HEK293 (cell line): ENCODE data around the gene ABHD4.

Experiments
- CTCF ChIA-PET: fragments of 350-600 bp; formaldehyde crosslinking; extraction: SDS; loops from one replicate; lab custom pipeline; 2021; ENCODE audit warnings: antibody characterized with exemption; lab: Yijun Ruan, JAX
- POLR2A ChIA-PET: fragments of 300-600 bp; formaldehyde crosslinking; extraction: SDS; loops from one replicate; lab custom pipeline; 2020; ENCODE audit warnings: antibody characterized with exemption, inconsistent platforms; lab: Yijun Ruan, JAX
- H3K27ac ChIP-seq: fragments of 200-500 bp; sonication (Bioruptor generic); 2 replicates; pipeline ENCODE4 v1.5.1; 2014; ENCODE audit warnings: low read depth, low read length, control low read depth, inconsistent platforms; ENCODE audit errors: extremely low read depth
- H3K36me3 ChIP-seq, 2 experiments: fragments of 200-500 bp in 1 of 2; sonication (Bioruptor generic) in 1 of 2; 1 replicate in 1 of 2; 2 replicates in 1 of 2; pipeline ENCODE4 v1.5.1; 2014 to 2017; ENCODE audit warnings: inconsistent platforms in 2 of 2, low read length in 2 of 2; ENCODE audit not compliant: control insufficient read depth in 2 of 2, insufficient read depth in 1 of 2
- H3K4me1 ChIP-seq: fragments of 200-500 bp; sonication (Bioruptor generic); 2 replicates; pipeline ENCODE4 v1.5.1; 2014; ENCODE audit warnings: mild to moderate bottlenecking, low read length, inconsistent platforms; ENCODE audit not compliant: control insufficient read depth, insufficient read depth
- H3K4me3 ChIP-seq: 2 replicates; pipeline ENCODE4 v1.5.1; 2011; ENCODE audit warnings: low read depth, mild to moderate bottlenecking, control low read depth, low read length, moderate library complexity
- H3K9me3 ChIP-seq: fragments of 200-500 bp; sonication (Bioruptor generic); 2 replicates; pipeline ENCODE4 v1.5.1; 2014; ENCODE audit warnings: low read depth, low read length, inconsistent platforms; ENCODE audit not compliant: control insufficient read depth, insufficient read depth
- GLIS1 ChIP-seq: fragments of 450-650 bp; formaldehyde crosslinking; IDR thresholded peaks from 2 replicates; pipeline ENCODE4 v1.5.1; 2016; ENCODE audit warnings: missing biosample characterization, missing genetic modification characterization
- HOXA7 ChIP-seq: sonication (generic); formaldehyde crosslinking; IDR thresholded peaks from 2 replicates; pipeline ENCODE4 v1.8.1; 2022; ENCODE audit warnings: missing genetic modification reagents, borderline replicate concordance
- MEIS1 ChIP-seq: sonication (generic); formaldehyde crosslinking; IDR thresholded peaks from 2 replicates; pipeline ENCODE4 v1.8.1; 2022; ENCODE audit warnings: missing genetic modification reagents, mild to moderate bottlenecking, borderline replicate concordance
- REPIN1 ChIP-seq: fragments of 450-650 bp; formaldehyde crosslinking; IDR thresholded peaks from 2 replicates; pipeline ENCODE4 v1.5.1; 2017; ENCODE audit warnings: missing biosample characterization, missing genetic modification characterization, low read depth
- SCRT1 ChIP-seq: fragments of 450-650 bp; formaldehyde crosslinking; IDR thresholded peaks from 2 replicates; pipeline ENCODE4 v1.5.1; 2016; ENCODE audit warnings: missing biosample characterization, missing genetic modification characterization, borderline replicate concordance
- SCRT2 ChIP-seq: fragments of 450-650 bp; formaldehyde crosslinking; IDR thresholded peaks from 2 replicates; pipeline ENCODE4 v1.5.1; 2016; ENCODE audit warnings: missing biosample characterization, missing genetic modification characterization
- SP2 ChIP-seq: fragments of 450-650 bp; formaldehyde crosslinking; IDR thresholded peaks from 2 replicates; pipeline ENCODE4 v1.5.1; 2016; ENCODE audit warnings: missing biosample characterization, missing genetic modification characterization
- YY2 ChIP-seq: fragments of 450-650 bp; formaldehyde crosslinking; IDR thresholded peaks from 2 replicates; pipeline ENCODE4 v1.5.1; 2016; ENCODE audit warnings: missing biosample characterization, missing genetic modification characterization
- ZBTB21 ChIP-seq: fragments of 450-650 bp; formaldehyde crosslinking; IDR thresholded peaks from 2 replicates; pipeline ENCODE4 v1.5.1; 2017; ENCODE audit warnings: missing biosample characterization, missing genetic modification characterization
- ZEB2 ChIP-seq: fragments of 450-650 bp; formaldehyde crosslinking; IDR thresholded peaks from 2 replicates; pipeline ENCODE4 v1.5.1; 2016; ENCODE audit warnings: missing biosample characterization, missing genetic modification characterization
- ZFP3 ChIP-seq: fragments of 450-650 bp; formaldehyde crosslinking; IDR thresholded peaks from 2 replicates; pipeline ENCODE4 v1.5.1; 2016; ENCODE audit warnings: low read depth, missing biosample characterization, missing genetic modification characterization
- ZNF121 ChIP-seq: fragments of 450-650 bp; formaldehyde crosslinking; IDR thresholded peaks from 2 replicates; pipeline ENCODE4 v1.5.1; 2016; ENCODE audit warnings: missing biosample characterization, missing genetic modification characterization
- ZNF138 ChIP-seq: fragments of 450-650 bp; formaldehyde crosslinking; IDR thresholded peaks from 2 replicates; pipeline ENCODE4 v1.5.1; 2016; ENCODE audit warnings: missing biosample characterization, missing genetic modification characterization, borderline replicate concordance
- ZNF335 ChIP-seq: fragments of 450-650 bp; formaldehyde crosslinking; conservative IDR thresholded peaks from 2 replicates; pipeline ENCODE4 v1.5.1; 2016; ENCODE audit warnings: missing biosample characterization, missing genetic modification characterization
- ZNF707 ChIP-seq: fragments of 450-650 bp; formaldehyde crosslinking; IDR thresholded peaks from 2 replicates; pipeline ENCODE4 v1.5.1; 2016; ENCODE audit warnings: missing biosample characterization, missing genetic modification characterization
- TF ChIP-seq, protein P1 (sequence below): fragments of 450-650 bp; formaldehyde crosslinking; IDR thresholded peaks from 2 replicates; pipeline ENCODE4 v1.5.1; 2017; ENCODE audit warnings: missing biosample characterization, missing genetic modification characterization
- TF ChIP-seq, protein P2 (sequence below): fragments of 450-650 bp; formaldehyde crosslinking; IDR thresholded peaks from 2 replicates; pipeline ENCODE4 v1.5.1; 2017; ENCODE audit warnings: missing biosample characterization, missing genetic modification characterization
- TF ChIP-seq, protein P3 (sequence below): fragments of 450-650 bp; formaldehyde crosslinking; IDR thresholded peaks from 2 replicates; pipeline ENCODE4 v1.5.1; 2016; ENCODE audit warnings: missing biosample characterization, missing genetic modification characterization

Gene ABHD4

DNA sequence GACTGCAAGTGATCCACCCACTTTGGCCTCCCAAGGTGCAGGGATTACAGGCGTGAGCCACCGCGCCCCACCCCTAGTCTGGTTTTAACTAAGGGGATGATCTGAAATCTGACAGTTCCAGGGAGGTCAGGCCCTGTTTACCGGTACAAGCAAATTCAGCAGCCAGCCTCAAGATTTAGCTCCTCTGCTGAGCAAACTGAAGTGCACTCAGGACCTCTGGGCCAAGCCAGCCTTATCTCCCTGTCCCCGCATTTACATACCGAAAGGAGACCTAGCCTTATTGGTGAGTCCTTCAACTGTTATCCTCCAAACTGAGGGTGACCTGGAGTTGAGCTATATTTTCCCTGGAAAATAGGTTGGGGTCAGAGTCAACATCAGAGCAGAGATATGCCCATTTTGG lies 835 bp upstream of the ABHD4 start:
- Histone ChIP-seq H3K27ac (no peak overlapping the region), H3K4me1 (0 out of 2 replicates have a peak, but pooled peaks cover 2% of the 10 kb centered on the region), H3K36me3 (peaks cover 0 to 13% of the 10 kb centered on the region in 2 experiments; a peak in 1 of 3 replicates), H3K9me3 (no peaks in the 10 kb centered on the region), H3K4me3 (no peak overlapping the region)
- TF ChIP-seq ZEB2 (tag by site-specific recombination) (no peak), HOXA7 (CRISPR knock-in tag) (no peak), YY2 (tag by site-specific recombination) (no peak), REPIN1 (tag by site-specific recombination) (no peak)
- POLR2A ChIA-PET, result interaction anchor here (1.1 to 2.9 kb wide), 2 partner anchors 8 to 13 kb away, joined by 3 to 22 read pairs; partner anchors contain the start of gene DAD1
- CTCF ChIA-PET, result interaction anchor here (0.6 to 2.2 kb wide), 3 partner anchors 27 to 1270 kb away, joined by 3 to 10 read pairs (median 4); no protein-coding TSS in a partner anchor

DNA sequence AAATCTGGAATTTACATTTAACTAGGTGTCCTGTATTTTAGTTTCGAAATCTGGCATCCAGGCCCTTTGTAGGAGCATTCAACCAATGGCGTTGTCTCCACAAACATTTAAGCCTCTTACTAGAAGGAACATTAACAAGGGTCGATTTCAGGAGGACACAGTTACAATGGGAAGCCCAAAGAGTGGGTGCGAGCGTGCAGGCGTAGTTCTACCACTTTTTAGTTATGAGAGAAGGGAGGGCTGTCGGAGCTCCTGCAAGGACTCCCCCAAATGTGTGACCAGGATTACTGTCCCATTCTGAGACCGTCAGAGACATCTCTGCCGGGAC lies 365 bp upstream of the ABHD4 start:
- no peak overlapping the region for H3K27ac ChIP-seq
- no peaks in the 10 kb centered on the region for H3K9me3 ChIP-seq
- CTCF ChIA-PET, result interaction anchor here (0.6 to 2.2 kb wide), 4 partner anchors 27 to 1270 kb away, joined by 4 to 10 read pairs (median 5); no protein-coding TSS in a partner anchor
- H3K36me3 ChIP-seq, result peaks cover 0 to 17% of the 10 kb centered on the region in 2 experiments; a peak in 1 of 3 replicates
- 0 out of 2 replicates have a peak, but pooled peaks cover 2% of the 10 kb centered on the region for H3K4me1 ChIP-seq
- H3K4me3 ChIP-seq, result peak overlapping the region; percentile 86
- POLR2A ChIA-PET, result interaction anchor here (1.1 to 2.9 kb wide), 3 partner anchors 8 to 13 kb away, joined by 3 to 22 read pairs (median 6); partner anchors contain the start of gene DAD1
- TF ChIP-seq ZFP3 (no peak), ZNF335 (tag by site-specific recombination) (peak; percentile 44; the same call in 1 of the 2 replicates)
- TF ChIP-seq, protein P1, sequence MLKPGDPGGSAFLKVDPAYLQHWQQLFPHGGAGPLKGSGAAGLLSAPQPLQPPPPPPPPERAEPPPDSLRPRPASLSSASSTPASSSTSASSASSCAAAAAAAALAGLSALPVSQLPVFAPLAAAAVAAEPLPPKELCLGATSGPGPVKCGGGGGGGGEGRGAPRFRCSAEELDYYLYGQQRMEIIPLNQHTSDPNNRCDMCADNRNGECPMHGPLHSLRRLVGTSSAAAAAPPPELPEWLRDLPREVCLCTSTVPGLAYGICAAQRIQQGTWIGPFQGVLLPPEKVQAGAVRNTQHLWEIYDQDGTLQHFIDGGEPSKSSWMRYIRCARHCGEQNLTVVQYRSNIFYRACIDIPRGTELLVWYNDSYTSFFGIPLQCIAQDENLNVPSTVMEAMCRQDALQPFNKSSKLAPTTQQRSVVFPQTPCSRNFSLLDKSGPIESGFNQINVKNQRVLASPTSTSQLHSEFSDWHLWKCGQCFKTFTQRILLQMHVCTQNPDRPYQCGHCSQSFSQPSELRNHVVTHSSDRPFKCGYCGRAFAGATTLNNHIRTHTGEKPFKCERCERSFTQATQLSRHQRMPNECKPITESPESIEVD (tag by site-specific recombination), result no peak

DNA sequence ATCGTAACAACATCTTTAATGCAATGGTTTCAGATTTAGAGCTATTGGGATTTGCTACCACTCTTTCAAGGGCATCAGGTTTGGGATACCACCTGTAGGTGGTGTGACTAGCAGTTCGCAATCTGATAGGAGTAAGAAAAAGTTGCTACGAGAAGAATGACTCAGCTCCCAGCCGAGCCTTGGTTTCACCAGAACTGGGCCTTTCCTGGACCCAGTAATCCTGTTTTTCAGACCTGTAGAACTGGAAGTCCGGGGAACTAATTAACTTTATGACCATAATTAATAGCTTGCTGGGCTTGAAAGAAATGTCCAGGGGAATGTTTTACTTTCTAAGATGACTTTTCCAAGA lies 770 bp downstream of the ABHD4 start:
- H3K4me3 ChIP-seq, result peak overlapping the region; percentile 86
- TF ChIP-seq, protein P2, sequence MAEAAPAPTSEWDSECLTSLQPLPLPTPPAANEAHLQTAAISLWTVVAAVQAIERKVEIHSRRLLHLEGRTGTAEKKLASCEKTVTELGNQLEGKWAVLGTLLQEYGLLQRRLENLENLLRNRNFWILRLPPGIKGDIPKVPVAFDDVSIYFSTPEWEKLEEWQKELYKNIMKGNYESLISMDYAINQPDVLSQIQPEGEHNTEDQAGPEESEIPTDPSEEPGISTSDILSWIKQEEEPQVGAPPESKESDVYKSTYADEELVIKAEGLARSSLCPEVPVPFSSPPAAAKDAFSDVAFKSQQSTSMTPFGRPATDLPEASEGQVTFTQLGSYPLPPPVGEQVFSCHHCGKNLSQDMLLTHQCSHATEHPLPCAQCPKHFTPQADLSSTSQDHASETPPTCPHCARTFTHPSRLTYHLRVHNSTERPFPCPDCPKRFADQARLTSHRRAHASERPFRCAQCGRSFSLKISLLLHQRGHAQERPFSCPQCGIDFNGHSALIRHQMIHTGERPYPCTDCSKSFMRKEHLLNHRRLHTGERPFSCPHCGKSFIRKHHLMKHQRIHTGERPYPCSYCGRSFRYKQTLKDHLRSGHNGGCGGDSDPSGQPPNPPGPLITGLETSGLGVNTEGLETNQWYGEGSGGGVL (tag by site-specific recombination), result no peak
- TF ChIP-seq SCRT1 (tag by site-specific recombination) (peak; percentile 81; the same call in 1 of the 2 replicates), MEIS1 (CRISPR knock-in tag) (no peak), ZBTB21 (tag by site-specific recombination) (no peak), SP2 (tag by site-specific recombination) (no peak), ZNF138 (tag by site-specific recombination) (no peak), SCRT2 (tag by site-specific recombination) (peak; percentile 98), ZNF707 (tag by site-specific recombination) (no peak), GLIS1 (tag by site-specific recombination) (no peak), ZNF121 (tag by site-specific recombination) (no peak)
- TF ChIP-seq, protein P3, sequence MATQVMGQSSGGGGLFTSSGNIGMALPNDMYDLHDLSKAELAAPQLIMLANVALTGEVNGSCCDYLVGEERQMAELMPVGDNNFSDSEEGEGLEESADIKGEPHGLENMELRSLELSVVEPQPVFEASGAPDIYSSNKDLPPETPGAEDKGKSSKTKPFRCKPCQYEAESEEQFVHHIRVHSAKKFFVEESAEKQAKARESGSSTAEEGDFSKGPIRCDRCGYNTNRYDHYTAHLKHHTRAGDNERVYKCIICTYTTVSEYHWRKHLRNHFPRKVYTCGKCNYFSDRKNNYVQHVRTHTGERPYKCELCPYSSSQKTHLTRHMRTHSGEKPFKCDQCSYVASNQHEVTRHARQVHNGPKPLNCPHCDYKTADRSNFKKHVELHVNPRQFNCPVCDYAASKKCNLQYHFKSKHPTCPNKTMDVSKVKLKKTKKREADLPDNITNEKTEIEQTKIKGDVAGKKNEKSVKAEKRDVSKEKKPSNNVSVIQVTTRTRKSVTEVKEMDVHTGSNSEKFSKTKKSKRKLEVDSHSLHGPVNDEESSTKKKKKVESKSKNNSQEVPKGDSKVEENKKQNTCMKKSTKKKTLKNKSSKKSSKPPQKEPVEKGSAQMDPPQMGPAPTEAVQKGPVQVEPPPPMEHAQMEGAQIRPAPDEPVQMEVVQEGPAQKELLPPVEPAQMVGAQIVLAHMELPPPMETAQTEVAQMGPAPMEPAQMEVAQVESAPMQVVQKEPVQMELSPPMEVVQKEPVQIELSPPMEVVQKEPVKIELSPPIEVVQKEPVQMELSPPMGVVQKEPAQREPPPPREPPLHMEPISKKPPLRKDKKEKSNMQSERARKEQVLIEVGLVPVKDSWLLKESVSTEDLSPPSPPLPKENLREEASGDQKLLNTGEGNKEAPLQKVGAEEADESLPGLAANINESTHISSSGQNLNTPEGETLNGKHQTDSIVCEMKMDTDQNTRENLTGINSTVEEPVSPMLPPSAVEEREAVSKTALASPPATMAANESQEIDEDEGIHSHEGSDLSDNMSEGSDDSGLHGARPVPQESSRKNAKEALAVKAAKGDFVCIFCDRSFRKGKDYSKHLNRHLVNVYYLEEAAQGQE (tag by site-specific recombination), result no peak
- H3K27ac ChIP-seq, result peak overlapping the region; percentile 49; the same call in 1 of the 2 replicates
- ChIA-PET POLR2A (interaction anchor here (1.7 to 2.9 kb wide), 2 partner anchors 9 to 10 kb away, joined by 6 to 22 read pairs; partner anchors contain the start of gene DAD1), CTCF (interaction anchor here (0.7 to 1.7 kb wide), 12 partner anchors 9 to 459 kb away, joined by 3 to 7 read pairs (median 4); partner anchors contain the start of gene DAD1)
- H3K4me1 ChIP-seq, result 0 out of 2 replicates have a peak, but pooled peaks cover 2% of the 10 kb centered on the region
- H3K36me3 ChIP-seq, result peaks cover 0 to 29% of the 10 kb centered on the region in 2 experiments; a peak in 1 of 3 replicates
- H3K9me3 ChIP-seq, result no peaks in the 10 kb centered on the region
